GM12878 (cell line): ENCODE data around the gene ARHGEF33. TPM values are rescaled to one million over a fixed set of nuclear protein-coding genes. Genes with fewer than 3 reads are reported as not detected.

ENCODE experiments used
- ATAC-seq: fragments of 200-7000 bp; cut with Tn5 transposase; 3 replicates; pipeline ENCODE4 v1.9.1; 2020; ENCODE audit warnings: mild to moderate bottlenecking, moderate library complexity
- BruUV-seq: library from RNA; stranded (reverse); fragments of 400-500 nt; replicated peaks from 2 replicates; lab custom pipeline; 2021; lab: Mats Ljungman, UMichigan
- CTCF ChIA-PET: fragments of 300-600 bp; sonication (Branson Sonifier 250); formaldehyde crosslinking; extraction: SDS; loops from one replicate; lab custom pipeline; 2021; ENCODE audit warnings: inconsistent platforms; lab: Yijun Ruan, JAX
- POLR2A ChIA-PET: fragments of 350-600 bp; formaldehyde crosslinking; extraction: SDS; loops from one replicate; lab custom pipeline; 2021; ENCODE audit warnings: inconsistent platforms; lab: Charles Lee
- RAD21 ChIA-PET: fragments of 300-600 bp; sonication (Branson Sonifier 250); formaldehyde crosslinking; loops from one replicate; lab custom pipeline; 2023; ENCODE audit warnings: antibody characterized with exemption; ENCODE audit not compliant: unreplicated experiment; lab: Charles Lee
- SMC1A ChIA-PET: fragments of 300-600 bp; sonication (Branson Sonifier 250); formaldehyde crosslinking; loops from one replicate; lab custom pipeline; 2023; ENCODE audit not compliant: unreplicated experiment, uncharacterized antibody; lab: Charles Lee
- DNase-seq: peaks from one replicate; pipeline ENCODE4 v3.0.0-alpha.2; 2011; ENCODE audit warnings: low read depth, low spot score
- FAIRE-seq: peaks from 3 replicates; lab custom pipeline; 2011; peaks lifted over from hg19 to GRCh38; lab: Jason Lieb, UNC
- H2AFZ ChIP-seq: 2 replicates; pipeline ENCODE4 v1.6.0; 2011; ENCODE audit warnings: low read depth, low read length, control low read depth; ENCODE audit not compliant: control insufficient read depth
- H3K27ac ChIP-seq: 2 replicates; pipeline ENCODE4 v1.5.1; 2011; ENCODE audit warnings: control low read depth; ENCODE audit not compliant: control insufficient read depth, insufficient read depth
- H3K27me3 ChIP-seq, 2 experiments: replicated peaks in 1 of 2; 2 replicates each; pipeline versions ENCODE4 v1.6.0 to v1.6.1; 2011; ENCODE audit warnings: low read length in 1 of 2; ENCODE audit not compliant: control insufficient read depth in 2 of 2, insufficient read depth in 2 of 2
- H3K36me3 ChIP-seq, 2 experiments: 2 replicates each; pipeline ENCODE4 v1.5.1; 2011; ENCODE audit warnings: low read length in 1 of 2; ENCODE audit not compliant: control insufficient read depth in 2 of 2, insufficient read depth in 2 of 2
- H3K4me1 ChIP-seq: 2 replicates; pipeline ENCODE4 v1.6.1; 2011; ENCODE audit warnings: mild to moderate bottlenecking, low read length, moderate library complexity, mixed read lengths; ENCODE audit not compliant: control insufficient read depth, insufficient read depth
- H3K4me2 ChIP-seq: 2 replicates; pipeline ENCODE4 v1.6.0; 2011; ENCODE audit warnings: control low read depth; ENCODE audit not compliant: control insufficient read depth, insufficient read depth
- H3K4me3 ChIP-seq: fragments of 200-600 bp; sonication (generic); 2 replicates; pipeline ENCODE4 v1.5.1; 2016
- H3K79me2 ChIP-seq: 2 replicates; pipeline ENCODE4 v1.6.0; 2011; ENCODE audit warnings: low read length; ENCODE audit not compliant: control insufficient read depth, insufficient read depth
- H3K9ac ChIP-seq: 2 replicates; pipeline ENCODE4 v1.8.0; 2011; ENCODE audit warnings: low read length, control low read depth, mixed read lengths; ENCODE audit not compliant: control insufficient read depth, insufficient read depth
- H3K9me3 ChIP-seq: replicated peaks from 3 replicates; pipeline ENCODE4 v1.5.1; 2011; ENCODE audit warnings: mild to moderate bottlenecking, low read length; ENCODE audit not compliant: control insufficient read depth, insufficient read depth
- H4K20me1 ChIP-seq: 2 replicates; pipeline ENCODE4 v1.6.0; 2011; ENCODE audit not compliant: control insufficient read depth, insufficient read depth
- ASH2L ChIP-seq: fragments of 300-600, 200-600 bp; sonication (generic); IDR thresholded peaks from 2 replicates; pipeline ENCODE4 v1.6.1; 2017; ENCODE audit warnings: low read depth, mild to moderate bottlenecking, borderline replicate concordance
- CREB1 ChIP-seq: IDR thresholded peaks from 2 replicates; pipeline ENCODE4 v1.6.1; 2012; ENCODE audit warnings: low read depth, mild to moderate bottlenecking, inconsistent platforms
- DPF2 ChIP-seq: fragments of 450-650 bp; IDR thresholded peaks from 2 replicates; pipeline ENCODE4 v1.6.1; 2017; ENCODE audit warnings: mild to moderate bottlenecking
- HDAC2 ChIP-seq: fragments of 200-600 bp; sonication (generic); IDR thresholded peaks from 2 replicates; pipeline ENCODE4 v1.6.1; 2017
- IKZF2 ChIP-seq, 2 experiments: fragments of 450-650 bp; IDR thresholded peaks; 2 replicates each; pipeline ENCODE4 v1.6.1; 2017; ENCODE audit warnings: mild to moderate bottlenecking in 2 of 2, moderate library complexity in 2 of 2
- KLF5 ChIP-seq: fragments of 450-650 bp; IDR thresholded peaks from 2 replicates; pipeline ENCODE4 v1.6.1; 2014; ENCODE audit warnings: mild to moderate bottlenecking; ENCODE audit not compliant: partially characterized antibody
- MEF2B ChIP-seq: fragments of 450-650 bp; IDR thresholded peaks from 2 replicates; pipeline ENCODE4 v1.6.1; 2018; ENCODE audit warnings: mild to moderate bottlenecking, moderate library complexity; ENCODE audit not compliant: partially characterized antibody, poor library complexity, severe bottlenecking
- MLLT1 ChIP-seq: fragments of 450-650 bp; IDR thresholded peaks from 2 replicates; pipeline ENCODE4 v1.6.1; 2016; ENCODE audit warnings: mild to moderate bottlenecking
- NFYA ChIP-seq: IDR thresholded peaks from 2 replicates; pipeline ENCODE4 v1.6.1; 2011; ENCODE audit warnings: low read depth, mild to moderate bottlenecking, low read length, improper control_type of control experiment, borderline replicate concordance
- NR2F1 ChIP-seq: fragments of 450-650 bp; conservative IDR thresholded peaks from 2 replicates; pipeline ENCODE4 v1.6.1; 2017; ENCODE audit warnings: mild to moderate bottlenecking
- NRF1 ChIP-seq: conservative IDR thresholded peaks from 2 replicates; pipeline ENCODE4 v1.6.1; 2011; ENCODE audit warnings: mild to moderate bottlenecking, low read depth, low read length, improper control_type of control experiment
- POLR2AphosphoS2 ChIP-seq: IDR thresholded peaks from 2 replicates; pipeline ENCODE4 v1.6.1; 2011; ENCODE audit warnings: low read depth, mild to moderate bottlenecking, low read length, improper control_type of control experiment, moderate library complexity
- RCOR1 ChIP-seq: conservative IDR thresholded peaks from 2 replicates; pipeline ENCODE4 v1.6.1; 2012; ENCODE audit warnings: low read depth, low read length, improper control_type of control experiment
- SMAD1 ChIP-seq: fragments of 450-650 bp; IDR thresholded peaks from 2 replicates; pipeline ENCODE4 v1.6.1; 2018; ENCODE audit warnings: mild to moderate bottlenecking, low read depth; ENCODE audit not compliant: partially characterized antibody
- SMAD5 ChIP-seq: IDR thresholded peaks from 2 replicates; pipeline ENCODE4 v1.6.1; 2016; ENCODE audit warnings: antibody characterized with exemption, low read depth
- SMARCA5 ChIP-seq: fragments of 450-650 bp; IDR thresholded peaks from 2 replicates; pipeline ENCODE4 v1.6.1; 2017; ENCODE audit warnings: mild to moderate bottlenecking
- SP1 ChIP-seq: IDR thresholded peaks from one replicate; pipeline ENCODE4 v1.6.1; 2011; ENCODE audit warnings: low read depth, low read length
- WRNIP1 ChIP-seq: IDR thresholded peaks from 2 replicates; pipeline ENCODE4 v1.6.1; 2011; ENCODE audit warnings: low read depth, low read length, improper control_type of control experiment, borderline replicate concordance
- ZNF24 ChIP-seq: fragments of 450-650 bp; IDR thresholded peaks from 2 replicates; pipeline ENCODE4 v1.6.1; 2017; ENCODE audit warnings: antibody characterized with exemption, mild to moderate bottlenecking
- ZNF592 ChIP-seq: fragments of 450-650 bp; IDR thresholded peaks from 2 replicates; pipeline ENCODE4 v1.6.1; 2017; ENCODE audit warnings: mild to moderate bottlenecking, moderate library complexity
- WGBS: methylation state at CpG from one replicate; pipeline ENCODE4 v1.1.6; 2016; ENCODE audit warnings: low lambda C conversion rate; ENCODE audit not compliant: insufficient replicate concordance, insufficient coverage; ENCODE audit errors: missing lambda C conversion rate; 5-methylcytosine and 5-hydroxymethylcytosine counted together
- in situ Hi-C: fragments of 300-500 bp; cut with MboI; formaldehyde crosslinking; loops from 9 replicates; pipeline ENCODE4 v1.14.3; 2018; ENCODE audit warnings: mixed read lengths
- intact Hi-C: fragments of 100-400 bp; cut with micrococcal nuclease; formaldehyde crosslinking; loops from one replicate; pipeline ENCODE4 v1.14.2; 2022; ENCODE audit not compliant: unreplicated experiment
- polyA plus RNA-seq, 11 experiments: library from polyadenylated mRNA; depleted of rRNA in 4 of 11; unstranded in 6 of 11; stranded (reverse) in 5 of 11; fragments of >200 nt; fragmentation: Nextera tagmentation in 4 of 11; fragmentation: Illumina TruSeq in 1 of 11; extraction: Ambion mirVana in 4 of 11; extraction: Trizol in 1 of 11; gene quantifications; 1 replicate in 1 of 11; 2 replicates in 10 of 11; pipeline versions ENCODE4 v1.2.1 to v1.2.3, GENCODE V29; 2011 to 2016; ENCODE audit warnings: inconsistent platforms in 2 of 11, missing spikeins in 2 of 11, low read depth in 1 of 11
- total RNA-seq, 4 experiments: library from RNA; depleted of rRNA in 3 of 4; stranded (reverse); fragments of >200 nt in 3 of 4; fragmentation: Illumina TruSeq in 1 of 4; extraction: Trizol in 1 of 4; gene quantifications; 2 replicates each; pipeline versions ENCODE4 v1.2.1 to v1.2.3, GENCODE V29; 2013 to 2021

Gene ARHGEF33
- total and polyA plus RNA-seq, 10 of the 15 experiments (the other 5 are each of a cell fraction or from before 2014, with no cell fraction given), result 0.01 to 0.08 (median 0.05) TPM; not detected in 4

GRCh38 chr2:38975042-38975441 lies 85.4 kb downstream of the ARHGEF33 start:
- no peak overlapping the region for H2AFZ ChIP-seq
- no peaks in the 10 kb centered on the region for H4K20me1 ChIP-seq
- no peaks in the 10 kb centered on the region for H3K9me3 ChIP-seq
- no peak overlapping the region for H3K4me2 ChIP-seq
- no TSS peak for BruUV-seq
- ChIA-PET RAD21 (no interaction called here), POLR2A (no interaction called here), SMC1A (no interaction called here), CTCF (interaction anchor here (0.6 to 3.8 kb wide), 2 partner anchors 28 to 136 kb away, joined by 3 to 13 read pairs; no protein-coding TSS in a partner anchor)
- no peaks in the 10 kb centered on the region for H3K79me2 ChIP-seq
- intact Hi-C loops, result no loop called here
- DNase-seq (no peak), FAIRE-seq (no peak), ATAC-seq (no peak)
- no peak overlapping the region for H3K4me3 ChIP-seq
- TF ChIP-seq ZNF24 (no peak), NRF1 (no peak), SMARCA5 (no peak), ZNF592 (no peak), IKZF2 (IDR thresholded peaks at IDR 0.05) (no peak), SP1 (no peak), SMAD1 (no peak), ASH2L (no peak), SMAD5 (no peak), NFYA (no peak), WRNIP1 (no peak), RCOR1 (no peak), HDAC2 (no peak), DPF2 (no peak), MEF2B (no peak), POLR2AphosphoS2 (no peak), CREB1 (no peak), MLLT1 (no peak), NR2F1 (no peak), KLF5 (no peak)
- WGBS, result 85% methylated on average over 6 of the region's 6 CpGs
- in situ Hi-C loops, result no loop called here
- no peaks in the 10 kb centered on the region for H3K36me3 ChIP-seq
- no peaks in the 10 kb centered on the region for H3K4me1 ChIP-seq
- H3K27ac ChIP-seq, result no peak overlapping the region
- H3K9ac ChIP-seq, result no peak overlapping the region
- no peaks in the 10 kb centered on the region for H3K27me3 ChIP-seq
